Posterior cingulate gyrus (tissue), 11 donors: Measurements from ENCODE around the gene CACNA1C.
A peak's percentile ranks its signal among the peaks of the same experiment; 100 is the strongest.
"Not testable (repeated sequence)": the region's sequence is repeated elsewhere in the genome, so short reads cannot be mapped to it uniquely, and the experiment has no call there.

Experiments used
- DNase-seq, 10 donors: peaks; one replicate each; pipeline versions ENCODE4 v3.0.0 to v3.0.0-alpha.2; 2020 to 2021; ENCODE audit warnings: mixed read lengths in 3 of 10
- intact Hi-C: fragments of 100-400 bp; cut with DNase I; formaldehyde crosslinking; loops from one replicate; pipeline ENCODE4 v1.15.1; 2023

CACNA1C gene

GRCh38 chr12:2243275-2243674, 190.5 kb downstream of the CACNA1C start:
- DNase-seq = no peak
- intact Hi-C loops = no loop called here

GRCh38 chr12:2244013-2244861, 191.4 kb downstream of the CACNA1C start:
- intact Hi-C loops = no loop called here
- peak in 1 of 10 donors; percentile 85 for DNase-seq

- intact Hi-C loops = no loop called here
Observed at GRCh38 chr12:2246358-2246757, 193.6 kb downstream of the CACNA1C start.

GRCh38 chr12:2247120-2247519, 194.3 kb downstream of the CACNA1C start:
- no peak for DNase-seq
- intact Hi-C loops = no loop called here

More at GRCh38 chr12:2246358-2246757, 193.6 kb downstream of the CACNA1C start:
- no peak for DNase-seq

- DNase-seq = no peak
- intact Hi-C loops = no loop called here
Observed at GRCh38 chr12:2247596-2247995, 194.8 kb downstream of the CACNA1C start.

- intact Hi-C loops = no loop called here
- peak in 4 of 10 donors; percentile 30 to 89 (median 35) for DNase-seq
Observed at GRCh38 chr12:2248087-2248900, 195.5 kb downstream of the CACNA1C start.

GRCh38 chr12:2248901-2249381, 196.2 kb downstream of the CACNA1C start:
- intact Hi-C loops = no loop called here
- no peak for DNase-seq

GRCh38 chr12:2250797-2251196, 198.0 kb downstream of the CACNA1C start:
- peak in 1 of 10 donors; percentile 77 for DNase-seq
- intact Hi-C loops = no loop called here

- intact Hi-C loops = no loop called here
Observed at GRCh38 chr12:2251526-2252209, 198.9 kb downstream of the CACNA1C start.

GRCh38 chr12:2255311-2255710, 202.5 kb downstream of the CACNA1C start:
- DNase-seq = no peak
- intact Hi-C loops = no loop called here

More at GRCh38 chr12:2251526-2252209, 198.9 kb downstream of the CACNA1C start:
- no peak for DNase-seq

GRCh38 chr12:2255731-2256130, 202.9 kb downstream of the CACNA1C start:
- intact Hi-C loops, DNase-seq: not testable (repeated sequence)

- DNase-seq = no peak
- intact Hi-C loops = no loop called here
Observed at GRCh38 chr12:2256453-2256852, 203.7 kb downstream of the CACNA1C start.

- intact Hi-C loops = no loop called here
Observed at GRCh38 chr12:2256915-2257314, 204.1 kb downstream of the CACNA1C start.

GRCh38 chr12:2258025-2258424, 205.2 kb downstream of the CACNA1C start:
- no peak for DNase-seq
- intact Hi-C loops = no loop called here

More at GRCh38 chr12:2256915-2257314, 204.1 kb downstream of the CACNA1C start:
- no peak for DNase-seq

GRCh38 chr12:2259369-2259768, 206.6 kb downstream of the CACNA1C start:
- no peak for DNase-seq

GRCh38 chr12:2260441-2260840, 207.7 kb downstream of the CACNA1C start:
- intact Hi-C loops = no loop called here
- peak in 1 of 10 donors; percentile 10 for DNase-seq

More at GRCh38 chr12:2259369-2259768, 206.6 kb downstream of the CACNA1C start:
- intact Hi-C loops = no loop called here

- intact Hi-C loops = no loop called here
- DNase-seq = peak in 1 of 10 donors; percentile 24
Observed at GRCh38 chr12:2261708-2262107, 208.9 kb downstream of the CACNA1C start.

- intact Hi-C loops = no loop called here
- no peak for DNase-seq
Observed at GRCh38 chr12:2262449-2262848, 209.7 kb downstream of the CACNA1C start.

- intact Hi-C loops = no loop called here
Observed at GRCh38 chr12:2263901-2264300, 211.1 kb downstream of the CACNA1C start.

GRCh38 chr12:2264651-2265232, 212.0 kb downstream of the CACNA1C start:
- DNase-seq = peak in 1 of 10 donors; percentile 40
- intact Hi-C loops = no loop called here

More at GRCh38 chr12:2263901-2264300, 211.1 kb downstream of the CACNA1C start:
- peak in 1 of 10 donors; percentile 52 for DNase-seq
